SU-DHL-6 (cell line): ENCODE data around the gene HOMER2.

Experiments used
- H2AFZ ChIP-seq: fragments of 200-600 bp; sonication (generic); 2 replicates; pipeline ENCODE4 v1.6.1; 2014; ENCODE audit warnings: low read depth, mild to moderate bottlenecking, moderate library complexity, mixed read lengths, antibody characterized with exemption, low read length; ENCODE audit not compliant: severe bottlenecking
- H3F3A ChIP-seq: fragments of 200-600 bp; shearing (Covaris generic); 2 replicates; pipeline ENCODE4 v1.6.0; 2016; ENCODE audit warnings: antibody characterized with exemption, mild to moderate bottlenecking; ENCODE audit not compliant: insufficient read depth
- H3K27ac ChIP-seq: fragments of 200-600 bp; sonication (generic); 2 replicates; pipeline ENCODE4 v1.5.1; 2016; ENCODE audit warnings: low read depth, mild to moderate bottlenecking, low read length, moderate library complexity, mixed read lengths
- H3K27me3 ChIP-seq: fragments of 200-600 bp; sonication (generic), shearing (Covaris generic); 2 replicates; pipeline ENCODE4 v1.6.0; 2014; ENCODE audit warnings: mild to moderate bottlenecking, low read length
- H3K36me3 ChIP-seq: fragments of 200-600 bp; sonication (generic); 2 replicates; pipeline ENCODE4 v1.6.1; 2014; ENCODE audit warnings: mild to moderate bottlenecking, low read length, mixed read lengths
- H3K4me2 ChIP-seq: fragments of 300-600, 200-600 bp; shearing (Covaris generic), sonication (generic); 2 replicates; pipeline ENCODE4 v1.6.0; 2014; ENCODE audit warnings: low read length, low read depth, mild to moderate bottlenecking; ENCODE audit not compliant: poor library complexity, severe bottlenecking
- H3K4me3 ChIP-seq: fragments of 200-600 bp; sonication (generic); 2 replicates; pipeline ENCODE4 v1.5.1; 2014; ENCODE audit warnings: antibody characterized with exemption, low read length, mild to moderate bottlenecking, mixed read lengths; ENCODE audit not compliant: insufficient read depth, poor library complexity, severe bottlenecking
- H3K79me2 ChIP-seq: fragments of 200-600 bp; sonication (generic); 2 replicates; pipeline ENCODE4 v1.6.1; 2014; ENCODE audit warnings: mild to moderate bottlenecking, low read length, moderate library complexity; ENCODE audit not compliant: insufficient read depth
- H3K9ac ChIP-seq: fragments of 200-600 bp; sonication (generic); 2 replicates; pipeline ENCODE4 v1.7.0; 2014; ENCODE audit warnings: mild to moderate bottlenecking, low read length
- H3K9me2 ChIP-seq: fragments of 200-600 bp; sonication (generic); replicated peaks from 2 replicates; pipeline ENCODE4 v1.6.1; 2014; ENCODE audit warnings: low read length; ENCODE audit not compliant: insufficient read depth
- H3K9me3 ChIP-seq: fragments of 200-600 bp; sonication (generic); 2 replicates; pipeline ENCODE4 v1.6.1; 2014; ENCODE audit warnings: low read length, mixed read lengths; ENCODE audit not compliant: insufficient read depth
- H4K20me1 ChIP-seq: fragments of 200-600 bp; sonication (generic); 2 replicates; pipeline ENCODE4 v1.6.1; 2014; ENCODE audit warnings: low read depth, mild to moderate bottlenecking, antibody characterized with exemption, low read length, moderate library complexity, mixed read lengths
- CTCF ChIP-seq: fragments of 200-600 bp; sonication (generic); IDR thresholded peaks from one replicate; pipeline ENCODE4 v1.5.1; 2017; ENCODE audit warnings: antibody characterized with exemption, mild to moderate bottlenecking, low read length, moderate library complexity; ENCODE audit not compliant: insufficient read depth, poor library complexity, severe bottlenecking
- EZH2phosphoT487 ChIP-seq: fragments of 200-600 bp; sonication (generic), shearing (Covaris generic); conservative IDR thresholded peaks from 2 replicates; pipeline ENCODE4 v1.6.1; 2018; ENCODE audit warnings: mild to moderate bottlenecking, antibody characterized with exemption, low read length, moderate library complexity, mixed read lengths

The HOMER2 gene

GRCh38 chr15:82935382-82935781 is 17.1 kb downstream of the HOMER2 start:
- H3K79me2 ChIP-seq = no peaks in the 10 kb centered on the region
- no peaks in the 10 kb centered on the region for H3K9me3 ChIP-seq
- H3K27ac ChIP-seq = no peak overlapping the region

GRCh38 chr15:82934100-82934880 is 18.2 kb downstream of the HOMER2 start:
- Histone ChIP-seq H3K27me3 (no peaks in the 10 kb centered on the region), H3K9me3 (no peaks in the 10 kb centered on the region), H3K79me2 (no peaks in the 10 kb centered on the region), H3K27ac (no peak overlapping the region), H3K36me3 (no peaks in the 10 kb centered on the region), H3K4me3 (no peak overlapping the region), H3F3A (no peaks in the 10 kb centered on the region), H3K9me2 (no peaks in the 10 kb centered on the region), H4K20me1 (no peaks in the 10 kb centered on the region), H3K4me2 (no peak overlapping the region), H2AFZ (no peak overlapping the region), H3K9ac (no peak overlapping the region)
- TF ChIP-seq CTCF = no peak
- TF ChIP-seq EZH2phosphoT487 = no peak

More at GRCh38 chr15:82935382-82935781, 17.1 kb downstream of the HOMER2 start:
- Histone ChIP-seq H3K9me2 (no peaks in the 10 kb centered on the region), H3K27me3 (no peaks in the 10 kb centered on the region), H4K20me1 (no peaks in the 10 kb centered on the region), H3K9ac (no peak overlapping the region), H3K4me3 (no peak overlapping the region), H3K36me3 (no peaks in the 10 kb centered on the region), H2AFZ (no peak overlapping the region), H3F3A (no peaks in the 10 kb centered on the region), H3K4me2 (no peak overlapping the region)
- no peak for TF ChIP-seq CTCF
- no peak for TF ChIP-seq EZH2phosphoT487

GRCh38 chr15:82933576-82933975 is 18.9 kb downstream of the HOMER2 start:
- Histone ChIP-seq H3K79me2 (no peaks in the 10 kb centered on the region), H4K20me1 (no peaks in the 10 kb centered on the region), H3K27me3 (no peaks in the 10 kb centered on the region), H3K4me2 (no peak overlapping the region), H3F3A (no peaks in the 10 kb centered on the region), H3K9me2 (no peaks in the 10 kb centered on the region), H3K9ac (no peak overlapping the region), H3K9me3 (no peaks in the 10 kb centered on the region), H3K36me3 (no peaks in the 10 kb centered on the region), H3K27ac (no peak overlapping the region), H2AFZ (no peak overlapping the region), H3K4me3 (no peak overlapping the region)
- TF ChIP-seq EZH2phosphoT487 = no peak
- TF ChIP-seq CTCF = no peak
